HG03432 (cell line): Measurements from ENCODE around the gene SERPINB10.
"Not testable (repeated sequence)": the region's sequence is repeated elsewhere in the genome, so short reads cannot be mapped to it uniquely, and the experiment has no call there.

Experiments
- ATAC-seq: cut with Tn5 transposase; IDR thresholded peaks from one replicate; pipeline ENCODE4 v1.9.1; 2021; ENCODE audit warnings: mild to moderate bottlenecking, moderate library complexity; ENCODE audit not compliant: unreplicated experiment

Gene SERPINB10

GRCh38 chr18:63890237-63890949 is 17.4 kb upstream of the SERPINB10 start:
- ATAC-seq = no peak

GRCh38 chr18:63890950-63891304 is 16.8 kb upstream of the SERPINB10 start:
- peak; percentile 80 for ATAC-seq

- ATAC-seq = no peak
Measured at GRCh38 chr18:63892566-63892965, 15.2 kb upstream of the SERPINB10 start.

- no peak for ATAC-seq
Measured at GRCh38 chr18:63894106-63894772, 13.5 kb upstream of the SERPINB10 start.

- no peak for ATAC-seq
Measured at GRCh38 chr18:63895190-63895589, 12.6 kb upstream of the SERPINB10 start.

GRCh38 chr18:63897072-63897471 is 10.7 kb upstream of the SERPINB10 start:
- no peak for ATAC-seq

GRCh38 chr18:63899206-63899605 is 8.6 kb upstream of the SERPINB10 start:
- no peak for ATAC-seq

- ATAC-seq = no peak
Measured at GRCh38 chr18:63903851-63904570, 3.7 kb upstream of the SERPINB10 start.

GRCh38 chr18:63904694-63905093 is 3.1 kb upstream of the SERPINB10 start:
- no peak for ATAC-seq

- ATAC-seq = no peak
Measured at GRCh38 chr18:63905361-63905760, 2.4 kb upstream of the SERPINB10 start.

GRCh38 chr18:63906056-63906455 is 1.7 kb upstream of the SERPINB10 start:
- no peak for ATAC-seq

GRCh38 chr18:63908858-63909257 is 1.1 kb downstream of the SERPINB10 start:
- peak; percentile 17 for ATAC-seq

- peak; percentile 83 for ATAC-seq
Measured at GRCh38 chr18:63909870-63910269, 2.1 kb downstream of the SERPINB10 start.

GRCh38 chr18:63917817-63918216 is 10.1 kb downstream of the SERPINB10 start:
- ATAC-seq = no peak

- no peak for ATAC-seq
Measured at GRCh38 chr18:63922049-63922448, 14.3 kb downstream of the SERPINB10 start.

- no peak for ATAC-seq
Measured at GRCh38 chr18:63924551-63924950, 16.8 kb downstream of the SERPINB10 start.

GRCh38 chr18:63928331-63928730 is 20.6 kb downstream of the SERPINB10 start:
- no peak for ATAC-seq

- ATAC-seq = not testable (repeated sequence)
Measured at GRCh38 chr18:63929369-63929768, 21.6 kb downstream of the SERPINB10 start.

- ATAC-seq = no peak
Measured at GRCh38 chr18:63930773-63931354, 23.1 kb downstream of the SERPINB10 start.

- ATAC-seq = peak; percentile 97
Measured at GRCh38 chr18:63936156-63936931, 28.6 kb downstream of the SERPINB10 start.

- no peak for ATAC-seq
Measured at GRCh38 chr18:63936932-63937393, 29.2 kb downstream of the SERPINB10 start.
